IPS-15b (cell line): ENCODE measurements around the gene REC114.

Experiments
- H3K27me3 ChIP-seq: one replicate; pipeline ENCODE4 v1.6.1; 2013; ENCODE audit warnings: low read length; ENCODE audit not compliant: control insufficient read depth, insufficient read depth
- H3K36me3 ChIP-seq: one replicate; pipeline ENCODE4 v1.6.1; 2013; ENCODE audit warnings: low read length; ENCODE audit not compliant: control insufficient read depth, insufficient read depth
- H3K4me1 ChIP-seq: one replicate; pipeline ENCODE4 v1.6.1; 2013; ENCODE audit warnings: mild to moderate bottlenecking, low read length; ENCODE audit not compliant: control insufficient read depth, insufficient read depth
- H3K4me3 ChIP-seq: one replicate; pipeline ENCODE4 v1.5.1; 2013; ENCODE audit warnings: low read depth, low read length
- H3K9ac ChIP-seq: one replicate; pipeline ENCODE4 v1.6.1; 2013; ENCODE audit warnings: low read depth, mild to moderate bottlenecking, low read length
- H3K9me3 ChIP-seq: one replicate; pipeline ENCODE4 v1.6.1; 2013; ENCODE audit warnings: mild to moderate bottlenecking, low read length; ENCODE audit not compliant: control insufficient read depth, insufficient read depth

The REC114 gene

DNA sequence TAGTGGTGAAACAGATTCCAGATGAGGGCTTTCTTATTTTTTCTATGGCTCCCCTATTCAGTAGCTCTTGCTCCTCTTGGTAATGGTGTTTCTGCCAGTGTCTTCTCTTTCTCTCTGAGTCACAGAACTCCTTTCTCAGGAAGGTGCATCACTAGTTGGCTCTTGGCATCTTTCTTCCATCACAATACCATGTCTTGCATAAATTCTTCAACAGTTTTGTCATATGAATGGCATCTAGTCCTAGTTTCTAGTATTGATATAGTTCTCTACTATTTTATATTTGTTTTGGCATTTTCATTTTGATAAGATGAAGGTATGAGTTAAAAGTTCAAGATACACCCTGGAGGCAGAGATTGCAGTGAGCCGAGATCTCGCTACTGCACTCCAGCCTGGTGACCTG is 51.0 kb downstream of the REC114 start:
- Histone ChIP-seq H3K4me3 (no peak overlapping the region), H3K36me3 (no peaks in the 10 kb centered on the region), H3K4me1 (no peaks in the 10 kb centered on the region), H3K9ac (no peak overlapping the region), H3K9me3 (no peaks in the 10 kb centered on the region), H3K27me3 (no peaks in the 10 kb centered on the region)

- Histone ChIP-seq H3K4me3 (no peak overlapping the region), H3K36me3 (no peaks in the 10 kb centered on the region), H3K4me1 (no peaks in the 10 kb centered on the region), H3K9me3 (no peaks in the 10 kb centered on the region), H3K9ac (no peak overlapping the region), H3K27me3 (no peaks in the 10 kb centered on the region)
Observed at GRCh38 chr15:73495181-73495580, 52.2 kb downstream of the REC114 start.

GRCh38 chr15:73500696-73501095 is 57.7 kb downstream of the REC114 start:
- H3K9me3 ChIP-seq: no peaks in the 10 kb centered on the region
- no peak overlapping the region for H3K9ac ChIP-seq
- H3K27me3 ChIP-seq: no peaks in the 10 kb centered on the region
- no peak overlapping the region for H3K4me3 ChIP-seq
- no peaks in the 10 kb centered on the region for H3K36me3 ChIP-seq
- H3K4me1 ChIP-seq: no peaks in the 10 kb centered on the region

GRCh38 chr15:73504885-73505284 is 61.9 kb downstream of the REC114 start:
- Histone ChIP-seq H3K4me1 (no peaks in the 10 kb centered on the region), H3K4me3 (no peak overlapping the region), H3K9ac (no peak overlapping the region), H3K27me3 (no peaks in the 10 kb centered on the region), H3K36me3 (no peaks in the 10 kb centered on the region), H3K9me3 (no peaks in the 10 kb centered on the region)

GRCh38 chr15:73515527-73515926 is 72.6 kb downstream of the REC114 start:
- Histone ChIP-seq H3K9me3 (no peaks in the 10 kb centered on the region), H3K9ac (no peak overlapping the region), H3K36me3 (no peaks in the 10 kb centered on the region), H3K4me1 (peaks cover 7% of the 10 kb centered on the region), H3K27me3 (no peaks in the 10 kb centered on the region), H3K4me3 (no peak overlapping the region)

GRCh38 chr15:73517566-73517965 is 74.6 kb downstream of the REC114 start:
- H3K9ac ChIP-seq: no peak overlapping the region
- H3K9me3 ChIP-seq: no peaks in the 10 kb centered on the region
- H3K36me3 ChIP-seq: no peaks in the 10 kb centered on the region
- no peaks in the 10 kb centered on the region for H3K27me3 ChIP-seq
- no peak overlapping the region for H3K4me3 ChIP-seq
- peaks cover 7% of the 10 kb centered on the region for H3K4me1 ChIP-seq

GRCh38 chr15:73518180-73518862 is 75.4 kb downstream of the REC114 start:
- Histone ChIP-seq H3K4me3 (no peak overlapping the region), H3K36me3 (no peaks in the 10 kb centered on the region), H3K27me3 (no peaks in the 10 kb centered on the region), H3K4me1 (peaks cover 7% of the 10 kb centered on the region), H3K9ac (no peak overlapping the region), H3K9me3 (no peaks in the 10 kb centered on the region)

DNA sequence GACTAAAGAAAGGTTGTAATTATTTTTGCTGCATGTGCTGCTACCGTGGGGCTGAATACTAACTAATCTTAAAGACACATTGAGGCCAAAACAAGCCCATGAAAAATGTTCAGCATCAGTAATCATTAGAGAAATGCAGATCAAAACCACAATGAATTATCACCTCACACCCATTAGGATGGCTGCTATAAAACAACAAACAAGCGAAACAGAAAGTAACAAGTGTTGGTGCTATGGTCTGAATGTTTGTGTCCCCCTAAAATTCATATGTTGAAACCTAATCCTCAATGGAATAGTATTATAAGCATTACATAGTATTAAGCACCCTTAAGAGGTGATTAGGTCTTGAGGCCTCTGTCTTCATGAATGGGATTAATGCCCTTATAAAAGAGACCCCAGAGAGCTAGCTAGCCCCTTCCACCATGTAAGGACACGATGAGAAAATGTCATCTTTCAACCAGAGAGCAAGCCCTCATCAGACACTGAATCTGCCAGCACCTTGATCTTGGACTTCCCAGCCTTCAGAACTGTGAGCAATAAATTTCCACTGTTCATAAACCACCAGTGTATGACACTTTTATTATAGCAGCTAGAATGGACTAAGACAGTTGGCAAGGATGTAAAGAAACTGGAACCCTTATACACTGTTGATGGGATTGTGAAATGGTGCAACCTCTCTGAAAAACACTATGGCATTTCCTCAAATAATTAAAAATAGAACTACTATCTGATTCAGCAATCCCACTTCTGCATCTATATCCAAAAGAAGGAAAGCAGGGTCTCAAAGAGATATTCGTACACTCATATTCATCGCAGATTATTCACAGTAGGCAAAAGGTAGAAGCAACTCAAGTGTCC is 76.1 kb downstream of the REC114 start:
- H3K4me1 ChIP-seq: peaks cover 7% of the 10 kb centered on the region
- no peaks in the 10 kb centered on the region for H3K36me3 ChIP-seq
- no peak overlapping the region for H3K4me3 ChIP-seq
- H3K9ac ChIP-seq: no peak overlapping the region
- H3K9me3 ChIP-seq: no peaks in the 10 kb centered on the region
- H3K27me3 ChIP-seq: no peaks in the 10 kb centered on the region

- H3K4me3 ChIP-seq: no peak overlapping the region
- no peaks in the 10 kb centered on the region for H3K9me3 ChIP-seq
- no peak overlapping the region for H3K9ac ChIP-seq
- H3K27me3 ChIP-seq: no peaks in the 10 kb centered on the region
- peaks cover 7% of the 10 kb centered on the region for H3K4me1 ChIP-seq
- no peaks in the 10 kb centered on the region for H3K36me3 ChIP-seq
Observed at GRCh38 chr15:73522011-73522410, 79.0 kb downstream of the REC114 start.

DNA sequence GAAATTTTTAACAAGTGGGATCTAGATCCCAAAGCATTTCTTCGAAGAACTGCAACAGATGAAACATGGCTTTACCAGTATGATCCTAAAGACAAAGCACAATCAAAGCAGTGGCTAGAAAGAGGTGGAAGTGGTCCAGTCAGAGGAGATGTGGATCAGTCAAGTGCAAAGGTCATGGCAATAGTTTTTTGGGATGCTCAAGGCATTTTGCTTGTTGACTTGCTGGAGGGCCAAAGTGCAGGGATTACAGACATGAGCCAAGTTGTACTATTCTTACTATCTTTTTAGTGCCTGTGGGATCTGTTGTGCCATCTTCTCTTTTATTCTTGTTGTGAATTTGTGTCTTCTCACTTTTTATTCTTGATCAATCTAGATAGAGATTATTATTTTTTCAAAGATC is 82.0 kb downstream of the REC114 start:
- no peak overlapping the region for H3K4me3 ChIP-seq
- no peaks in the 10 kb centered on the region for H3K4me1 ChIP-seq
- H3K9me3 ChIP-seq: no peaks in the 10 kb centered on the region
- H3K27me3 ChIP-seq: no peaks in the 10 kb centered on the region
- no peak overlapping the region for H3K9ac ChIP-seq
- H3K36me3 ChIP-seq: no peaks in the 10 kb centered on the region

GRCh38 chr15:73527598-73527997 is 84.6 kb downstream of the REC114 start:
- Histone ChIP-seq H3K4me3 (no peak overlapping the region), H3K9me3 (no peaks in the 10 kb centered on the region), H3K27me3 (no peaks in the 10 kb centered on the region), H3K9ac (no peak overlapping the region), H3K4me1 (no peaks in the 10 kb centered on the region), H3K36me3 (no peaks in the 10 kb centered on the region)

- H3K36me3 ChIP-seq: no peaks in the 10 kb centered on the region
- H3K4me3 ChIP-seq: no peak overlapping the region
- H3K27me3 ChIP-seq: no peaks in the 10 kb centered on the region
- no peak overlapping the region for H3K9ac ChIP-seq
- no peaks in the 10 kb centered on the region for H3K4me1 ChIP-seq
- H3K9me3 ChIP-seq: no peaks in the 10 kb centered on the region
Observed at GRCh38 chr15:73530649-73531048, 87.7 kb downstream of the REC114 start.
